GM20000 (cell line): ENCODE data around the gene CBX7.

ENCODE experiments used
- DNase-seq: peaks from one replicate; pipeline ENCODE4 v3.0.0; 2012; ENCODE audit warnings: low spot score
- CTCF ChIP-seq: IDR thresholded peaks from 2 replicates; pipeline ENCODE4 v1.5.1; 2012; ENCODE audit warnings: mild to moderate bottlenecking, control low read depth; ENCODE audit errors: extremely low read depth, missing control alignments

The CBX7 gene

GRCh38 chr22:39182478-39183030, 30.1 kb upstream of the CBX7 start:
- DNase-seq = no peak

GRCh38 chr22:39181778-39182177, 29.3 kb upstream of the CBX7 start:
- no peak for DNase-seq
- TF ChIP-seq CTCF = no peak

More at GRCh38 chr22:39182478-39183030, 30.1 kb upstream of the CBX7 start:
- no peak for TF ChIP-seq CTCF

GRCh38 chr22:39181356-39181755, 28.9 kb upstream of the CBX7 start:
- TF ChIP-seq CTCF = no peak
- no peak for DNase-seq

GRCh38 chr22:39179841-39180335, 27.4 kb upstream of the CBX7 start:
- TF ChIP-seq CTCF = no peak

GRCh38 chr22:39179401-39179827, 26.9 kb upstream of the CBX7 start:
- TF ChIP-seq CTCF = no peak
- DNase-seq = peak; percentile 15

More at GRCh38 chr22:39179841-39180335, 27.4 kb upstream of the CBX7 start:
- no peak for DNase-seq

- no peak for TF ChIP-seq CTCF
- DNase-seq = no peak
Measured at GRCh38 chr22:39178206-39179111, 26.0 kb upstream of the CBX7 start.

- DNase-seq = no peak
- no peak for TF ChIP-seq CTCF
Measured at GRCh38 chr22:39177791-39178190, 25.3 kb upstream of the CBX7 start.
